NCI-H1417 (cell line): ENCODE measurements around the gene IKZF1.
A peak's percentile ranks its signal among the peaks of the same experiment; 100 is the strongest.

Experiments used
- DNase-seq, 3 experiments: peaks; one replicate each; lab custom pipeline; 2025; lab: John Stamatoyannopoulos, UW

IKZF1 gene

GRCh38 chr7:50355817-50356178 lies 51.3 kb downstream of the IKZF1 start:
- DNase-seq, result no peak

GRCh38 chr7:50356212-50356944 lies 51.9 kb downstream of the IKZF1 start:
- no peak for DNase-seq

- DNase-seq, result no peak
Observed at GRCh38 chr7:50356945-50357268, 52.4 kb downstream of the IKZF1 start.

- no peak for DNase-seq
Observed at GRCh38 chr7:50357426-50357825, 52.9 kb downstream of the IKZF1 start.

GRCh38 chr7:50358041-50358705 lies 53.7 kb downstream of the IKZF1 start:
- DNase-seq, result no peak

- DNase-seq, result no peak
Observed at GRCh38 chr7:50358779-50359178, 54.3 kb downstream of the IKZF1 start.

GRCh38 chr7:50359258-50359994 lies 54.9 kb downstream of the IKZF1 start:
- no peak for DNase-seq

GRCh38 chr7:50359995-50360925 lies 55.7 kb downstream of the IKZF1 start:
- no peak for DNase-seq

- DNase-seq, result no peak
Observed at GRCh38 chr7:50362142-50362541, 57.6 kb downstream of the IKZF1 start.

- DNase-seq, result no peak
Observed at GRCh38 chr7:50362712-50363282, 58.3 kb downstream of the IKZF1 start.

- no peak for DNase-seq
Observed at GRCh38 chr7:50363327-50364060, 59.0 kb downstream of the IKZF1 start.

- no peak for DNase-seq
Observed at GRCh38 chr7:50364645-50365044, 60.1 kb downstream of the IKZF1 start.

GRCh38 chr7:50366311-50366710 lies 61.8 kb downstream of the IKZF1 start:
- DNase-seq, result no peak

GRCh38 chr7:50367100-50367499 lies 62.6 kb downstream of the IKZF1 start:
- no peak for DNase-seq

GRCh38 chr7:50367570-50367969 lies 63.1 kb downstream of the IKZF1 start:
- no peak for DNase-seq

GRCh38 chr7:50368366-50368765 lies 63.9 kb downstream of the IKZF1 start:
- no peak for DNase-seq

- peak in 2 of 3 experiments; percentile 37 to 42 for DNase-seq
Observed at GRCh38 chr7:50369143-50370026, 64.9 kb downstream of the IKZF1 start.

- no peak for DNase-seq
Observed at GRCh38 chr7:50370884-50371283, 66.4 kb downstream of the IKZF1 start.

- no peak for DNase-seq
Observed at GRCh38 chr7:50371551-50372021, 67.1 kb downstream of the IKZF1 start.

GRCh38 chr7:50372923-50373322 lies 68.4 kb downstream of the IKZF1 start:
- no peak for DNase-seq
